Stimulated activated CD4-positive, alpha-beta T cell treated with anti-CD3 and anti-CD28 coated beads, Interleukin-2, amount 100 ng/mL, for 48 hours (primary cell): ENCODE measurements around the gene GDPD4.

Experiments
- DNase-seq, 2 donors: peaks; one replicate each; pipeline ENCODE4 v3.0.0-alpha.2; 2020

The GDPD4 gene

GRCh38 chr11:77189588-77190210, 111.8 kb downstream of the GDPD4 start:
- DNase-seq: no peak

GRCh38 chr11:77188633-77189491, 112.6 kb downstream of the GDPD4 start:
- DNase-seq: no peak

GRCh38 chr11:77187776-77188632, 113.5 kb downstream of the GDPD4 start:
- DNase-seq: peak; percentile 65 to 72

- no peak for DNase-seq
Observed at GRCh38 chr11:77187111-77187750, 114.3 kb downstream of the GDPD4 start.

- DNase-seq: no peak
Observed at GRCh38 chr11:77186302-77186701, 115.2 kb downstream of the GDPD4 start.

- no peak for DNase-seq
Observed at GRCh38 chr11:77184136-77184860, 117.2 kb downstream of the GDPD4 start.

- no peak for DNase-seq
Observed at GRCh38 chr11:77183431-77183984, 118.0 kb downstream of the GDPD4 start.

GRCh38 chr11:77182542-77183430, 118.7 kb downstream of the GDPD4 start:
- DNase-seq: no peak

GRCh38 chr11:77181799-77182541, 119.5 kb downstream of the GDPD4 start:
- DNase-seq: no peak

- no peak for DNase-seq
Observed at GRCh38 chr11:77181226-77181625, 120.3 kb downstream of the GDPD4 start.

GRCh38 chr11:77180346-77180745, 121.1 kb downstream of the GDPD4 start:
- no peak for DNase-seq

GRCh38 chr11:77179681-77180080, 121.8 kb downstream of the GDPD4 start:
- DNase-seq: no peak

- DNase-seq: no peak
Observed at GRCh38 chr11:77179048-77179447, 122.4 kb downstream of the GDPD4 start.

GRCh38 chr11:77178150-77178549, 123.3 kb downstream of the GDPD4 start:
- DNase-seq: no peak

- no peak for DNase-seq
Observed at GRCh38 chr11:77176996-77177395, 124.5 kb downstream of the GDPD4 start.

- DNase-seq: no peak
Observed at GRCh38 chr11:77175869-77176539, 125.5 kb downstream of the GDPD4 start.

- DNase-seq: no peak
Observed at GRCh38 chr11:77175021-77175842, 126.3 kb downstream of the GDPD4 start.

GRCh38 chr11:77174559-77174958, 126.9 kb downstream of the GDPD4 start:
- no peak for DNase-seq

GRCh38 chr11:77173494-77173893, 128.0 kb downstream of the GDPD4 start:
- no peak for DNase-seq
